ENCODE results near the gene PLK5. TPM values are rescaled to one million over a fixed set of nuclear protein-coding genes. Genes with fewer than 3 reads are reported as not detected.

PLK5 gene
- total RNA-seq, 2 donors from 2014 or later = not detected

- Mint-ChIP-seq H3K9me3 (no peaks in the 10 kb centered on the region), H3K27me3 (peaks cover 0 to 2% of the 10 kb centered on the region in 2 donors), H3K4me3 (no peak overlapping the region), H3K4me1 (ENCODE audit: low read depth in 2 of 2) (peaks cover 0 to 7% of the 10 kb centered on the region in 2 donors), H3K36me3 (no peaks in the 10 kb centered on the region), H3K27ac (no peak overlapping the region)
- DNase-seq (ENCODE audit: low spot score) (no peak), ATAC-seq (no peak)
Measured at GRCh38 chr19:1556390-1557070, 32.7 kb downstream of the PLK5 start.

GRCh38 chr19:1558552-1558951 lies 34.7 kb downstream of the PLK5 start:
- no peak for ATAC-seq
- H3K36me3 Mint-ChIP-seq = no peaks in the 10 kb centered on the region
- DNase-seq (ENCODE audit: low spot score) = no peak
- H3K27me3 Mint-ChIP-seq = no peaks in the 10 kb centered on the region
- H3K4me3 Mint-ChIP-seq = no peak overlapping the region
- no peak overlapping the region for H3K27ac Mint-ChIP-seq
- H3K9me3 Mint-ChIP-seq = no peaks in the 10 kb centered on the region
- H3K4me1 Mint-ChIP-seq (ENCODE audit: low read depth in 2 of 2) = peaks cover 0 to 7% of the 10 kb centered on the region in 2 donors

- Mint-ChIP-seq H3K27me3 (no peaks in the 10 kb centered on the region), H3K4me1 (ENCODE audit: low read depth in 2 of 2) (peaks cover 0 to 7% of the 10 kb centered on the region in 2 donors), H3K9me3 (no peaks in the 10 kb centered on the region), H3K4me3 (no peak overlapping the region), H3K27ac (no peak overlapping the region), H3K36me3 (no peaks in the 10 kb centered on the region)
- peak in 1 of 2 donors; percentile 39 for ATAC-seq
- no peak for DNase-seq (ENCODE audit: low spot score)
Measured at GRCh38 chr19:1560286-1560882, 36.5 kb downstream of the PLK5 start.

- Mint-ChIP-seq H3K9me3 (no peaks in the 10 kb centered on the region), H3K4me1 (ENCODE audit: low read depth in 2 of 2) (peaks cover 0 to 7% of the 10 kb centered on the region in 2 donors), H3K27ac (no peak overlapping the region), H3K36me3 (no peaks in the 10 kb centered on the region), H3K27me3 (no peaks in the 10 kb centered on the region), H3K4me3 (no peak overlapping the region)
- ATAC-seq = no peak
- no peak for DNase-seq (ENCODE audit: low spot score)
Measured at GRCh38 chr19:1561236-1561842, 37.5 kb downstream of the PLK5 start.

GRCh38 chr19:1563251-1563650 lies 39.4 kb downstream of the PLK5 start:
- Mint-ChIP-seq H3K4me3 (no peak overlapping the region), H3K4me1 (ENCODE audit: low read depth in 2 of 2) (peaks cover 0 to 7% of the 10 kb centered on the region in 2 donors), H3K36me3 (no peaks in the 10 kb centered on the region), H3K27ac (no peak overlapping the region), H3K27me3 (no peaks in the 10 kb centered on the region), H3K9me3 (no peaks in the 10 kb centered on the region)
- ATAC-seq = no peak
- no peak for DNase-seq (ENCODE audit: low spot score)

- ATAC-seq (no peak), DNase-seq (ENCODE audit: low spot score) (no peak)
- H3K27ac Mint-ChIP-seq = no peak overlapping the region
- peaks cover 8 to 13% of the 10 kb centered on the region in 2 donors for H3K27me3 Mint-ChIP-seq
- no peaks in the 10 kb centered on the region for H3K9me3 Mint-ChIP-seq
- H3K36me3 Mint-ChIP-seq = no peaks in the 10 kb centered on the region
- peaks cover 4 to 6% of the 10 kb centered on the region in 2 donors for H3K4me1 Mint-ChIP-seq (ENCODE audit: low read depth in 2 of 2)
- no peak overlapping the region for H3K4me3 Mint-ChIP-seq
Measured at GRCh38 chr19:1566392-1567115, 42.7 kb downstream of the PLK5 start.

GRCh38 chr19:1567116-1567847 lies 43.4 kb downstream of the PLK5 start:
- DNase-seq (ENCODE audit: low spot score) (no peak), ATAC-seq (peak in 1 of 2 donors; percentile 1)
- H3K9me3 Mint-ChIP-seq = no peaks in the 10 kb centered on the region
- H3K27ac Mint-ChIP-seq = no peak overlapping the region
- peaks cover 8 to 13% of the 10 kb centered on the region in 2 donors for H3K27me3 Mint-ChIP-seq
- H3K36me3 Mint-ChIP-seq = no peaks in the 10 kb centered on the region
- peaks cover 4 to 6% of the 10 kb centered on the region in 2 donors for H3K4me1 Mint-ChIP-seq (ENCODE audit: low read depth in 2 of 2)
- H3K4me3 Mint-ChIP-seq = peak overlapping the region; percentile 20

DNA sequence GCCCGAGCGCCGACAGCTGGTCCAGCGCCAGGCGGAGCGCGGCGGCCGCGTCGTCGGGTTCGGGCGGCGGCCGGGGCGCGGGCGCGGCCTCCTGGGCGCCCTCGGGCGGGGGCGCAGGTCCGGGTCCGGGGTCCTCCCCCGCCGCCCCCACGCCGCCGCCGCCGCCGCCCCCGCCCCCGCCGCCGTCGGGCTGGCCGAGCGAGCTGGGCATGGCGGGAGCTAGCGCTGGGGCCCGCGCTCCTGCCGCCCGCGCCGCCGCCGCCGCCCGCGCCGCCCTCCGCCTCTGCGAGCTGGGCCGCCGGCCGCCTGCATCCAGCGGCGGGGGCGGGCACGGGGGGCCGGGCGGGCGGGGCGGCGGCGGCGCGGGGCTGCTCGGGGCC lies 44.0 kb downstream of the PLK5 start:
- Mint-ChIP-seq H3K36me3 (no peaks in the 10 kb centered on the region), H3K4me1 (ENCODE audit: low read depth in 2 of 2) (peaks cover 4 to 6% of the 10 kb centered on the region in 2 donors), H3K9me3 (no peaks in the 10 kb centered on the region), H3K27ac (no peak overlapping the region), H3K27me3 (peaks cover 8 to 13% of the 10 kb centered on the region in 2 donors), H3K4me3 (no peak overlapping the region)
- DNase-seq (ENCODE audit: low spot score) (no peak), ATAC-seq (peak; percentile 49 to 68)

- Mint-ChIP-seq H3K27ac (no peak within 1 kb of the TSS), H3K4me3 (peak within 1 kb of the TSS; percentile 44), H3K9me3 (no peaks in the 10 kb centered on the region), H3K27me3 (peaks cover 8 to 13% of the 10 kb centered on the region in 2 donors), H3K4me1 (ENCODE audit: low read depth in 2 of 2) (peaks cover 6% of the 10 kb centered on the region in 2 donors), H3K36me3 (no peaks in the 10 kb centered on the region)
- DNase-seq (ENCODE audit: low spot score) = peak; percentile 80
- peak; percentile 91 to 94 for ATAC-seq
Measured at GRCh38 chr19:1568320-1569019, 44.6 kb downstream of the PLK5 start, which contains the start of gene MEX3D. Gene MEX3D, minus strand, starts transcription at chr19:1568325. Its CDS starts 267 bp downstream, at chr19:1568058.

GRCh38 chr19:1569997-1570396 lies 46.1 kb downstream of the PLK5 start:
- no peaks in the 10 kb centered on the region for H3K9me3 Mint-ChIP-seq
- peak overlapping the region in 1 of 2 donors; percentile 41 for H3K27ac Mint-ChIP-seq
- peaks cover 6% of the 10 kb centered on the region in 2 donors for H3K4me1 Mint-ChIP-seq (ENCODE audit: low read depth in 2 of 2)
- peaks cover 8 to 13% of the 10 kb centered on the region in 2 donors for H3K27me3 Mint-ChIP-seq
- DNase-seq (ENCODE audit: low spot score) (no peak), ATAC-seq (no peak)
- peak overlapping the region; percentile 68 for H3K4me3 Mint-ChIP-seq
- no peaks in the 10 kb centered on the region for H3K36me3 Mint-ChIP-seq

DNA sequence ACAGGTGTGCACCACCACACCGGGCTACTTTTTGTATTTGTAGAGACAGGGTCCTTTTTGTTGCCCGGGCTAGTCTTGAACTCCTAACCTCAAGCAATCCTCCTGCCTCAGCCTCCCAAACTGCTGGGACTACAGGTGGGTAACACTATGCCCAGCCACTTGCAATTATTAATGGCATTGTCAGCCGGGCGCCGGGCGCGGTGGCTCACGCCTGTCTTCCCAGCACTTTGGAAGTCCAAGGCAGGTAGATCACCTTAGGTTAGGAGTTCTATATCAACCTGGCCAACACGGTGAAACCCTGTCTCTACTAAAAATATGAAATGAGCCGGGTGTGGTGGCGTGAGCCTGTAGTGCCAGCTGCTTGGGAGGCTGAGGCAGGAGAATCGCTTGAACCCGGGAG lies 47.0 kb downstream of the PLK5 start:
- peaks cover 6 to 8% of the 10 kb centered on the region in 2 donors for H3K4me1 Mint-ChIP-seq (ENCODE audit: low read depth in 2 of 2)
- DNase-seq (ENCODE audit: low spot score) (no peak), ATAC-seq (no peak)
- H3K36me3 Mint-ChIP-seq = no peaks in the 10 kb centered on the region
- no peak overlapping the region for H3K27ac Mint-ChIP-seq
- H3K27me3 Mint-ChIP-seq = peaks cover 8 to 13% of the 10 kb centered on the region in 2 donors
- no peaks in the 10 kb centered on the region for H3K9me3 Mint-ChIP-seq
- no peak overlapping the region for H3K4me3 Mint-ChIP-seq

DNA sequence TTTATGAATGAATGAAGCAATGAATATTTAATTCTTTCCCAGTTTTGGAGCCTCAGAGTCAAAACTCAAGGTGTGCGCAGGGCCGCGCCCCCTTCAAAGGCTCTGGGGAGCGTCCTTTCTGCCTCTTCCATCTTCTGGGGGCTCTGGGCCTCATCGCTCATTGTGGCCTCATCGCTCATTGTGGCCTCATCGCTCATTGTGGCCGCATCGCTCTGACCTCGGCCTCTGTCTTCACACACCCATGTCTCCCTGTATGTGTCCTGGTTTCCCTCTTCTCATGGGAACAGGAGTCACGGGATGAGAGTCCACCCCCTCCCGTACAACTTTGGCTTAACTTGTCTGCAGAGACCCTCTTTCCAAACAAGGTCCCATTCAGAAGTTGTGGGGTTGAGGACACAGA lies 47.5 kb downstream of the PLK5 start:
- Mint-ChIP-seq H3K4me3 (no peak overlapping the region), H3K27ac (no peak overlapping the region), H3K36me3 (no peaks in the 10 kb centered on the region), H3K4me1 (ENCODE audit: low read depth in 2 of 2) (peaks cover 6 to 10% of the 10 kb centered on the region in 2 donors), H3K27me3 (peaks cover 8 to 13% of the 10 kb centered on the region in 2 donors), H3K9me3 (no peaks in the 10 kb centered on the region)
- ATAC-seq (no peak), DNase-seq (ENCODE audit: low spot score) (no peak)

- DNase-seq (ENCODE audit: low spot score) = no peak
- Mint-ChIP-seq H3K4me3 (no peak overlapping the region), H3K36me3 (no peaks in the 10 kb centered on the region), H3K9me3 (no peaks in the 10 kb centered on the region), H3K4me1 (ENCODE audit: low read depth in 2 of 2) (peaks cover 6 to 10% of the 10 kb centered on the region in 2 donors), H3K27me3 (peaks cover 8 to 13% of the 10 kb centered on the region in 2 donors), H3K27ac (peak overlapping the region in 1 of 2 donors; percentile 28)
- ATAC-seq = no peak
Measured at GRCh38 chr19:1572795-1573194, 48.9 kb downstream of the PLK5 start.
